ENCODE results near the gene AGXT2. TPM values are rescaled to one million over a fixed set of nuclear protein-coding genes. Genes with fewer than 3 reads are reported as not detected.
"Not testable (repeated sequence)": the region's sequence is repeated elsewhere in the genome, so short reads cannot be mapped to it uniquely, and the experiment has no call there.

Gene AGXT2
- total RNA-seq, 1 experiment from 2014 or later, result not detected

- H3K36me3 ChIP-seq, result no peaks in the 10 kb centered on the region
- H3K9me3 ChIP-seq, result no peaks in the 10 kb centered on the region; the same call in 1 of the 2 replicates
- DNase-seq, result peak; percentile 23
- no peaks in the 10 kb centered on the region; the same call in 1 of the 2 replicates for H3K27me3 ChIP-seq
- no peak overlapping the region for H3K4me3 ChIP-seq
Observed at GRCh38 chr5:35003018-35003957, 44.5 kb downstream of the AGXT2 start.

DNA sequence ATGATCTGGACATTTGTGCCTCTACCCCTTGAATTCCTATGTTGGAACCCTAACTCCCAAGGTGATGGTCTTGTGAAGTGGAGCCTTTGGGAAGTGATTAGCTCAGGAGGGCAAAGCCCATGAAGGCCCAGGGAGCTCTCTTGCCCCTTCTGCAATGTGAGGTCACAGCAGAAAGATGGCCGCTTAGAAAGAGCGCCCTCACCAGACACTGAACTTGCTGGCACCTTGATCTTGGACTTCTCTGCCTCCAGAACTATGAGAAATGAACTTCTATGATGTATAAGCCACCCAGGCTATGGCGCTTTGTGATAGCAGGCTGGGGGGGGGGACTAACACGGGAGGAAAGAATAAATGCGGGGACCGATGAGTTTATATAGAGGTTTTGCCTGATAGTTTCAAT lies 45.3 kb downstream of the AGXT2 start:
- Histone ChIP-seq H3K27me3 (no peaks in the 10 kb centered on the region; the same call in 1 of the 2 replicates), H3K9me3 (no peaks in the 10 kb centered on the region; the same call in 1 of the 2 replicates), H3K36me3 (no peaks in the 10 kb centered on the region), H3K4me3 (no peak overlapping the region)
- no peak for DNase-seq

- DNase-seq, result no peak
- H3K27me3 ChIP-seq, result no peaks in the 10 kb centered on the region; the same call in 1 of the 2 replicates
- H3K36me3 ChIP-seq, result no peaks in the 10 kb centered on the region
Observed at GRCh38 chr5:35001842-35002241, 45.9 kb downstream of the AGXT2 start.

GRCh38 chr5:34998058-34998789 lies 49.5 kb downstream of the AGXT2 start:
- no peak overlapping the region for H3K4me3 ChIP-seq
- no peaks in the 10 kb centered on the region; the same call in 1 of the 2 replicates for H3K27me3 ChIP-seq
- no peaks in the 10 kb centered on the region for H3K9me3 ChIP-seq
- H3K36me3 ChIP-seq, result no peaks in the 10 kb centered on the region
- peak; percentile 29 for DNase-seq

More at GRCh38 chr5:35001842-35002241, 45.9 kb downstream of the AGXT2 start:
- no peaks in the 10 kb centered on the region; the same call in 1 of the 2 replicates for H3K9me3 ChIP-seq
- H3K4me3 ChIP-seq, result no peak overlapping the region

- Histone ChIP-seq H3K27me3 (no peaks in the 10 kb centered on the region), H3K9me3 (no peaks in the 10 kb centered on the region), H3K36me3 (no peaks in the 10 kb centered on the region), H3K4me3 (no peak overlapping the region)
- DNase-seq, result no peak
Observed at GRCh38 chr5:34996261-34996660, 51.5 kb downstream of the AGXT2 start.

GRCh38 chr5:34993951-34994350 lies 53.8 kb downstream of the AGXT2 start:
- DNase-seq, result no peak
- Histone ChIP-seq H3K27me3 (no peaks in the 10 kb centered on the region), H3K36me3 (no peaks in the 10 kb centered on the region), H3K9me3 (no peaks in the 10 kb centered on the region), H3K4me3 (no peak overlapping the region)

DNA sequence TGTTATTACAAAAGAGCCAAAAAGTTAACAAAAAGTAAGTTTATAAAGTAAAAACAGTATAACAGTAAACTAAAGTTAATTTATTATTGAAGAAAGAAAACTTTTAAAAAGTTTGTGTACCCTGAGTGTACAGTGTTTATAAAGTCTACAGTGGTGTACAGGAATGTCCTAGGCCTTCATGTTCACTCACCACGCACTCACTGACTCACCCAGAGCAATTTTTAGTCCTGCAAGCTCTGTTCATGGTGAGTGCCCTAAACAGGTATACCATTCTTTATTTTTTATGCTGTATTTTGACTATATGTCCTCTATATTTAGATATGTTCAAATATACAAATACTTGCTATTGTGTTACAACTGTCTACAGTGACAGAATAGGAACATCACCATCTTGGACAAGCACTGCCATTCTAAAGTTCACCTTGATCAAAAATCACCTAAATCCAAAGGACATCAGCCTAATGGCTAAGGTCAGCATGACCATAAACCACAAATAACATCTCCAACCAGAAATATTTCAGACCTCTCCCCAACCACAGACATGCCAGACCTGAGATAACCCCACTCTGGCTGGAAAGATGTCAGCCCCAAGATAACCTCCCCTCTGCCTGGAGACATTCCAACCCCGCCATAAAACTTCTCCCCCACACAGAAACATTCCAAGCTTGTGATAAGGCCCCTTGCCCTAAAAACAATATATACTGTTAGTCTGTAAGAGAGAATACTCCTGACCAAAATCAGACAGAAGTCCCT lies 56.1 kb downstream of the AGXT2 start:
- Histone ChIP-seq H3K36me3 (no peaks in the 10 kb centered on the region), H3K4me3 (no peak overlapping the region), H3K27me3 (no peaks in the 10 kb centered on the region), H3K9me3 (no peaks in the 10 kb centered on the region)
- no peak for DNase-seq

- Histone ChIP-seq H3K4me3 (no peak overlapping the region), H3K36me3 (no peaks in the 10 kb centered on the region), H3K27me3 (no peaks in the 10 kb centered on the region), H3K9me3 (peaks cover 3% of the 10 kb centered on the region; the same call in 1 of the 2 replicates)
- no peak for DNase-seq
Observed at GRCh38 chr5:34986965-34987364, 60.8 kb downstream of the AGXT2 start.

DNA sequence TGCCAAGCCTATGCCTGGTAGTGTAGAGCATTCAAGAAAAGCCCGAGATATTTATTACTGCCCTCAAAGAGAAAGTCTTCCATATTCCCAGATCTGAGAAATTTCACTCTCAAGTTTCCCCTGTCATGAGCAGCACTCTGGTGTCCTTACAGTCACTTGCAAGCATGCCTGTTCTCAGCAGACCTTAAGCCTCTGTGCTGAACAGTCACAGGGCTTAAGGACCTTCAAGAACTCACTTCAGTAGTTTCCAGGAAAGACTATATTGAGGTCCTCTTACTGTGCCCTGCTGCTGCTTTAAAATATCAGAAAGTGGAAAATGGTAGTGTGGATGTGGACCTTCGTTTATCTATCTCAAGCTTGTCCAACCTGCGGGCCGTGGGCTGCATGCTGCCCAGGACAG lies 64.9 kb downstream of the AGXT2 start:
- Histone ChIP-seq H3K4me3 (no peak overlapping the region), H3K9me3 (peaks cover 3% of the 10 kb centered on the region; the same call in 1 of the 2 replicates), H3K27me3 (no peaks in the 10 kb centered on the region), H3K36me3 (no peaks in the 10 kb centered on the region)
- no peak for DNase-seq

- DNase-seq, result no peak
- H3K27me3 ChIP-seq, result no peaks in the 10 kb centered on the region
- no peaks in the 10 kb centered on the region for H3K36me3 ChIP-seq
Observed at GRCh38 chr5:34978681-34979080, 69.1 kb downstream of the AGXT2 start.

DNA sequence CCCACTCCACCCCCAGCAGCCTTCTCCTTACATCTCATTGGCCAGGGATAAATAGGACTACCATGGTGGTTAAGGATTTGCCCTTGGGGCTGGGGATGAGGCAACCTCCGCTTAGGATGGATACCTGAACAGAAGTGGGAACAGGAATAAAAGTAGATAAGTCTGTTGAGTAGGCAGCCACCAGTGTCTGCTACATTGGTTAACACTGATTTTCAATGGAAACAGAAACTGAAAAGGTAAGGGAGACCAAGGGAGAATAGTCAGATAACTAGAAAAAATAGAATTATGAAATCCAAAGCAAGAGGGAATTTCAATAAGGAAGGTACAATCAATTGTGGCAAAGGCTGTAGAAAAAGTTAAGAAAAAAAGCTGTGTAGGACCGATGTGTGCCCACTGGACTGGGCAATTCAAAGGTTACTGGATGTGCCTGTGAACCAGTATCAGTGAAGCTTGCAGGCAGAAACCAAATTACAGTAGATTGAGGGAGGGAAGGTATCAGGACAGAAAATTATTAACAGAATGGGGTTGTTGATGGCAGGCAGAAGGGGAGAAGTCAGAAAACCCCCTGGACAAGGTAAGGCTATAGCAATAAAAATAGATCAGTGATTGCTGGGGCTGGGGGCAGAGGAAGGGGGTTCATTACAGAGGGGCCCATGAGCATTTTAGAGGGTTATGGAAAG lies 69.7 kb downstream of the AGXT2 start:
- Histone ChIP-seq H3K4me3 (no peak overlapping the region), H3K9me3 (no peaks in the 10 kb centered on the region), H3K36me3 (no peaks in the 10 kb centered on the region), H3K27me3 (no peaks in the 10 kb centered on the region)
- DNase-seq, result no peak

More at GRCh38 chr5:34978681-34979080, 69.1 kb downstream of the AGXT2 start:
- Histone ChIP-seq H3K4me3 (no peak overlapping the region), H3K9me3 (no peaks in the 10 kb centered on the region)

- no peak for DNase-seq
- Histone ChIP-seq H3K9me3 (no peaks in the 10 kb centered on the region), H3K27me3 (no peaks in the 10 kb centered on the region)
Observed at GRCh38 chr5:34976347-34976746, 71.4 kb downstream of the AGXT2 start.

GRCh38 chr5:34971655-34972054 lies 76.1 kb downstream of the AGXT2 start:
- not testable (repeated sequence) for H3K9me3 ChIP-seq, DNase-seq, H3K36me3 ChIP-seq, H3K27me3 ChIP-seq, H3K4me3 ChIP-seq

More at GRCh38 chr5:34976347-34976746, 71.4 kb downstream of the AGXT2 start:
- Histone ChIP-seq H3K36me3 (no peaks in the 10 kb centered on the region), H3K4me3 (no peak overlapping the region)

DNA sequence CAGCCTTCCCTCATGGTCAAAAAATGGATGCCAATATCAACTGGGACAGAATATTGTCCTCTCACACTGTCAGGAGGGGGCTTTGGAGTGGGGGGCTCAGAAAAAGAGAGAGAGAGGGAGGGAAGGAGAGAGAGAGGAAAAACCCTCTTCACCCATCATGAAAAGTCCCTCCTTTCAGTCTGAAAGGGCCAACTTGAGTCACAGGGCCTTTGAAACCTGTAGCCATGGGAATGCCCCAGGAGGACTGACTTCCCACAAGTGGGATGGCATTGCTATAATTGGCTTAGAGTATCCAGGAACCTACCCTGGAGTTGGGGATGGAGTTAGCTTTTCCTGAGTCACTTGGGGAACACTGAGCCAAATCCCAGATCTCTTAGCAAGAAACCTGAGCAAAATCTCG lies 77.2 kb downstream of the AGXT2 start:
- no peak overlapping the region for H3K4me3 ChIP-seq
- no peaks in the 10 kb centered on the region for H3K36me3 ChIP-seq
- peaks cover 4% of the 10 kb centered on the region for H3K9me3 ChIP-seq
- no peaks in the 10 kb centered on the region for H3K27me3 ChIP-seq
- no peak for DNase-seq

GRCh38 chr5:34968258-34968657 lies 79.5 kb downstream of the AGXT2 start:
- H3K36me3 ChIP-seq, result no peaks in the 10 kb centered on the region
- no peaks in the 10 kb centered on the region for H3K27me3 ChIP-seq
- DNase-seq, result no peak
- peaks cover 6% of the 10 kb centered on the region for H3K9me3 ChIP-seq
- H3K4me3 ChIP-seq, result no peak overlapping the region

DNA sequence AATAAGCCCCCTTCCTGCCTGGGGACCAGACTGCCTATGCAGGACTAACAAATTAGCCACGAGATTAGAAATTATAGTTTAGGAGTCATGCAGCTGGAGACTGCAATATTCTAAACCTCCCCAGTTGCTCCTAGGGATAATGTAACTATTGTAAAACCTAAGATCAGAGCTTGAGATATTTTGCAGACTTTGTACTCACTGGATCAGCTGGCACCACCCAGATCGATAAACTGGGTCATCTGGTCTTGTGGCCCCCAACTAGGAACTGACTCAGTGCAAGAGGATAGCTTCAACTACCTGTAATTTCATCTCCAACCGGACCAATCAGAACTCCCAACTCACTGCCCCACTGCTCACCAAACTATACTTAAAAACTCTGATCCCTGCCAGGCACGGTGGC lies 80.2 kb downstream of the AGXT2 start:
- peaks cover 6% of the 10 kb centered on the region for H3K9me3 ChIP-seq
- no peak overlapping the region for H3K4me3 ChIP-seq
- DNase-seq, result no peak
- H3K36me3 ChIP-seq, result no peaks in the 10 kb centered on the region
- H3K27me3 ChIP-seq, result no peaks in the 10 kb centered on the region

Measured in MG63 (cell line).